GM13976 (cell line): ENCODE measurements around the gene ARL2.

Experiments
- DNase-seq: peaks from one replicate; pipeline ENCODE4 v3.0.0; 2012; ENCODE audit warnings: low spot score
- CTCF ChIP-seq: IDR thresholded peaks from 2 replicates; pipeline ENCODE4 v1.5.1; 2012; ENCODE audit warnings: borderline replicate concordance, mild to moderate bottlenecking; ENCODE audit not compliant: insufficient read depth; ENCODE audit errors: extremely low read depth, missing control alignments, control extremely low read depth
- in situ Hi-C: fragments of 300-500 bp; cut with MboI; formaldehyde crosslinking; loops from one replicate; pipeline ENCODE4 v1.12.0; 2022; ENCODE audit warnings: low sequenced_read_pairs, mixed read lengths, inconsistent platforms; ENCODE audit not compliant: unreplicated experiment

ARL2 gene

GRCh38 chr11:65055538-65055937 lies 41.6 kb downstream of the ARL2 start:
- in situ Hi-C loops: no loop called here
- no peak for TF ChIP-seq CTCF
- DNase-seq: no peak

GRCh38 chr11:65056999-65057398 lies 43.0 kb downstream of the ARL2 start:
- no peak for DNase-seq
- in situ Hi-C loops: no loop called here
- TF ChIP-seq CTCF: no peak

- in situ Hi-C loops: no loop called here
- DNase-seq: no peak
- no peak for TF ChIP-seq CTCF
These were observed 43.6 kb downstream of the ARL2 start for GRCh38 chr11:65057526-65057925.

GRCh38 chr11:65058012-65058411 lies 44.1 kb downstream of the ARL2 start:
- in situ Hi-C loops: no loop called here
- TF ChIP-seq CTCF: no peak
- no peak for DNase-seq

GRCh38 chr11:65058419-65059054 lies 44.6 kb downstream of the ARL2 start, which contains the start of gene NAALADL1:
TSS of gene NAALADL1 (minus strand) at chr11:65058553. CDS start at chr11:65058521, 32 bp downstream.
- in situ Hi-C loops: no loop called here
- no peak for DNase-seq
- TF ChIP-seq CTCF: no peak

GRCh38 chr11:65059523-65059922 lies 45.6 kb downstream of the ARL2 start:
- no peak for TF ChIP-seq CTCF
- no peak for DNase-seq
- in situ Hi-C loops: no loop called here
